RPMI7951 (cell line): Measurements from ENCODE around the gene KCTD2. TPM values are rescaled to one million over a fixed set of nuclear protein-coding genes. Genes with fewer than 3 reads are reported as not detected.
"Not testable (repeated sequence)": the region's sequence is repeated elsewhere in the genome, so short reads cannot be mapped to it uniquely, and the experiment has no call there.

ENCODE experiments used
- DNase-seq: peaks from one replicate; pipeline ENCODE4 v3.0.0-alpha.2; 2012; ENCODE audit warnings: low read depth
- total RNA-seq: library from RNA; depleted of rRNA; stranded (reverse); fragments of >200 nt; shearing (Covaris generic); gene quantifications from 2 replicates; pipeline ENCODE4 v1.2.3, GENCODE V29; 2014

Gene KCTD2
- total RNA-seq, 1 experiment from 2014 or later: 13.5 TPM

DNA sequence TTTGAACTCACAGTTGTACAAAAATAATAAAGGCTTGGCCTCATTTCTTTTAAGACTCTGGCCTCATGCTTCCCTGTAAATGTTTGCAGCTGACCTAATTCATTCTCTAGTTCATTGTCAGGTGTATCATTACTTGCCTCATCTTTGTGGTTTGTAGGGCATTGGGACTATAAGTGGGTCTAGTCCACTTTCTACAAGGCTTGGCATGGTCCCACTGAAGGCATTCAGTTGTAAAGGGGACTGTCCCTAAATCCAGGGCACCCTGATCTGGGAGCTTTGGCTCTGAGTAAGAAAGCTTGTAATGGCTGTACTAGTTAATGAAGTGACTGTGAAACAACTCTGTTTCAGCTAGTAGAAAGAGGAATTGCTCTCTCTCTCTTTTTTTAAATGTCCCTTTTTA, 2.7 kb downstream of the KCTD2 start:
- DNase-seq: no peak

DNA sequence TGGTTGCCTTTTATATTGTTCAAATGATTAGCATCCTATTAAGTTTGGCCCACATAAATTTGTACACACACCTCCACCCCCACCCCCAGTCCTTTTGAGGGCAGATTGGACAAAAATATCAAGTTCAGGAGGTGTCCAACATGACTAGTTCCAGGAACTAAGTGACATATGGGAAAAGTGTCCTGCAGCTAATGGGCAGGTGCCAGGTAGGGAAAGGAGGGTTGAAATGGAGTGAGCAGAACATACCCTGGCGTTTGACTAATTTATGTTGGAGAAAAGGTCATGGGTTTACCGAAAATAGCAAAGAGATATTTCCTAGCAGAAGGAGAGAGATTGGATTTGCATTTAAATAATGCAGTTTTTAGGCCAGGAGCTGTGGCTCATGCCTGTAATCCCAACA, 4.9 kb downstream of the KCTD2 start:
- DNase-seq: no peak

DNA sequence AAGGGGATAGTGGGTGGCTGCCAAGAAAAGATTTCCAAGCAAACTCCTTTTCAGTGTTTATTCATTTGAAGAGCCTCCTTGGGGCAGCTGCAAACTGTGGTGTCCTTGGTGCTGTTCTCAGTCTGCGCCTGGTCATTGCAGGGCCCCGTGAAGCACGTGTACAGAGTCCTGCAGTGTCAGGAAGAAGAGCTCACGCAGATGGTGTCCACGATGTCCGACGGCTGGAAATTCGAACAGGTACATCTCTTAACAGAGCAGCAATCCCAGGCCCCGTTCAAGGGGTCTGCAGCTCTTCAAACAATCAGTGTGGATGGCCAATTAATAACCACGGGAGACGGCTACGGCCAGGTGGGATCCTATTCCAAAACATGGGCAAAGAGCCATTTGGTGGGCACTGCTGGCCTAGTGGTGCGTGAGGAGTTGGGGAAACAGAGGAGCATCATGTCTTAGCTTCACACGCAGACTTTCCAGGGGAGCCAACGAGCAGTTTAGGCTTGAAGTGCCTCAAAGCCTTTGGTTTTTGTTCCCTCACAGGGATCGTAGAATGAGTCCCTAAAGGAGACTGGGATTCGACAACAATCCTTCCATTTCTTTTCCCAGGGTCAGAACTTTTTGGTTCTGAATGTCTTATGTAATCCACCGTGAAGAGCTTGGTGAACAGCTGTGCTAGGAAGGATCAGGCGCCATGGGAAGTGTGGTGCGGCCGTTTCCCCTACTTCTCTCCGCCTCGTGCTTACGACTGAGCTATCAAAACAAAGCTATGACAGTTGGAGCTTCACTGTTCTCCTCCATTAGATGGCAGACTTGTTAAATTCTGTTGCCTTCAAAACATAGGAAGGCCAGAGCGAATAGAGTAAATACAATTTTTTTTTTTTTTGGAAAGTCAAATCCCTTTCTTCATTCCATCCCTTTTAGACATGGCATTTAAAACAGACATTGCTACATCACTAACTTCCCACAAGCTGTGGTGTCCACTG, 12.6 kb downstream of the KCTD2 start:
- DNase-seq: peak; percentile 29

DNA sequence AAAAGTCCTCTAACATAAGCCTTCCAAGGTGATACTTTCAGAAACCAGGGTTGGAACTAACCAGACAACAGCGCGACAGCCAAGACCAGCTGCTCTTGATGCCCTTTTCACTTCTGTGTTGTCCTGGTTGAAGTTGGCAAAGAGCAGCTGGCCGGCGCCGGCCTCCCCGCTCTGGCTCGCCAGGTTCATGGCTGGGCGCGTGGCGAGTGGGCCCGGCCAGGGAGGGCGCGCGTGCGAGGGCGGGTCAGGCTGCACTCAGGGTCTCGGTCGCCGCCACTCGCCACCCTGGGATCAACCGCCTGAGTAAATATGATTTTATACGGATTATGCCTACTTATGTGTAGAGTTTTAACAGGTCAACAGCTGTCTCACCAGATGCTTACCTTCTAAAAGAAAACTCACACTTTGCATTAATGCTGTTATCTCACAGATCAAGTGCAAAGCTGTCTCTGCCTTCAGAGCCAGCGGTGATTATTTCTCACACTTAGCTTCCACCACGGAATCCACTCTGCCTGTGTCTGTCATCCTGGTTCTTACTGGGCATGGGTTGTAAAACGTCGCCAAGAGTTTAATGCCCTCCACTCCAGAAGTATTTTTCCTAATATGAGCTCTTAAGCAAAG, 13.5 kb downstream of the KCTD2 start:
- DNase-seq: no peak

DNA sequence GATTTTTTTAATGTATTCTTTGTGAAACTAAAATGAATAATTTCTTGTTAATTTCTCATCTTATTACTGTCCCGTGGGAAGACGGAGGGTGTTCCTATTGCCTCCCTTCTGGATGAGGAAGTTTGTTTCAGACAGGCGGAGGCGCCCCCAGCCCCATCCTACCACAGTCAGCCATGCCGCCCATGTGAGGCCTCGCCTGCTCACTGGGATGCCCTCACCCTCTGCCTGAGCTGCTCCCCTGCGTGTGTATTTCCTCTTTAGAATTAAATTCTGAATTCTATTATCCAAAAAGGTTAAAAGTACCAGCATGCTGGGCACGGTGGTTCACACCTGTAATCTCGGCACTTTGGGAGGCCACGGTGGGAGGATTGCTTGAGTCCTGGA, 14.0 kb downstream of the KCTD2 start:
- no peak for DNase-seq

DNA sequence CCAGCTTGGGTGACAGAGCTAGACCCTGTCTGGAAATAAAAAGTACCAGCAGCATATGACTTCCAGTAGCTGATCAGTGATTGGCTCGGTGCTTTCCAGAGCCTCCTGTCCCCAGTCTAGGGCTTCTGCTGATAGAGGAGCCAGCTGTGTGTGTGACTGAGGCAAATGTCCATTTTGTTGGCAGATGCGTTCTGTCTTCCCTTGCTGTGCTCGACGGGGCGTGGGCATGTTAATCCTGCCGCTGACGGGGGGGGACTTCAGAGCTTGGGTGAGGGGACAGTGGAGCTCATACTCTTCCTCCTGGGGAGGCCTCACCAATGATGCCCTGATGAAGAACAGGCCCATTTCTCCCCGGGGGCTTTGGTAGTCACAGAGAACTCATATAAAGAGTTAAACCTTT, 14.6 kb downstream of the KCTD2 start:
- DNase-seq: no peak

DNA sequence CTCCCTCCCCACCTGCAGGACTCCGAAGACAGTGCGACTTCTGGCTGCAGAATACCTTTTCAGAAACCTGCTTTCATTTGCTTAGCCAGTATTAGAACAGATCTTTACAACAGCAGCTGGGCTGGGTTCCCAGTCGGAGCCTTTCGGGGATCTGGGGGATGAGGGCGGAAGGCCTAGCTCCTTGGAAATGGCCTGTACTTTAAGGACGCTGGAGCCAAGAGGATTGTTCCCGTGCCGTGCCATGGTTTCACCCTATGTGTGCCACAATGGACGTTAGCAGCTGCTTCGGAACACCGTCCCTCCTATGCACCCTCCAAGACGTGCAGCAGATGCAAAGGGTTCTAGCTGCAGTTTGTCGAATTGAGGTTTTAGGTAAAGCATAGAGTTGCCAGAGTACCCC, 16.2 kb downstream of the KCTD2 start:
- no peak for DNase-seq

DNA sequence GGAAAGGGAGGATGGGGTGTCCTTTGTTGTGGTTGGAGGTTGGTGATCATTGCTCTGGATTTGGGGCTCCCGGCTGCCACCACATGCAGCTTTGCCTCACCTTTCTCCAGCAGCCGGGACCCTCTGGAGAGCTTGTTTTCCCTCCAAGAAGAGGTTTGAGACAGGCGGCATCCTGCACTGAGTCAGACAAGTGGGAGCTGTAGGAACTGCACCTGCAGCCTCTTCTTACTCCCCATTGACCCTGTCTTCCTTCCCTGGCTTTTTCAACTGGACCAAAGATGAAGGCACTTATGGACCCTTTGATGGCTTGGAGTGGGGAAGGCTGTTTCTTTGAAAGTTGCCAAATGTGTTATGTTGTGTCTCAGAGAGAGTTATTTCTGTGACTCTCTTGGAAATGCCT, 16.6 kb downstream of the KCTD2 start:
- no peak for DNase-seq

DNA sequence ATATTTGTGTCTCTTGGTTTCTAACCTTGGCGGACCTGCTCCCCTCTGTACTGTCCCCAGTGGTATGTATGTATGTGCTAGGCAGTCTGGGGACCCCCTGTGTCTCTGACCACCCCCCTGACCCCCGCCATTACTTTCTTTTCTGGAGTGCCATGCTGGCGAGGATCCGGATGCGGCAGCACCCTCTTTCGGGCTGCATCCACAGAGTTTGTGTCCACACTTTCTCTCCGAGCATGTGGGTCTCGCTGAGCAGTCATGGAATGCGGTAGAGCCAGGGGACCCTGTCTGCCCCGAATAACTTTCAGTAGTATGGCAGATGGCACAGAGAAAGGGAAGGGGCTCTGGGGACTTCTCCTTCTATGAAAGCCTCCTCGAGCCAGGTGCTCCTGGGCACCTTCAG, 17.0 kb downstream of the KCTD2 start:
- DNase-seq: no peak

DNA sequence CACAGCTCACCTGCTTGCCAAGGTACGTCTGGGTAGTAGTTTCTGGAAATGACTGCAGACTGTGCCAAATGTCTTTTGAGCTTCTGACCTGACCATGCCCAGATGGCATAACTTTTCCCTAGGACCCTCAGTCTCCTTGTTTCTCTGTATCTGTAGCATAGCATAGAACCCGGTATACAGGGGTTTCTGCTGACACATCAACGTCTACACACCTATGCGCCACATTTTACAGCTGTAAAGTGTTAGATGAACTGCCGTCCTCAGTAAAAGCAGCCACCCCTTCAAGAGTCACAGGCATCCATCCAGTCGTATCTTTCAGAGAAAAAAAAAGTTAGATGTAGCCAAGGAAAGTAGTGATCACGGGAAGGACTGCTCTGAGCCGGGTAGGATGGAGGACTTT, 17.4 kb downstream of the KCTD2 start:
- no peak for DNase-seq

DNA sequence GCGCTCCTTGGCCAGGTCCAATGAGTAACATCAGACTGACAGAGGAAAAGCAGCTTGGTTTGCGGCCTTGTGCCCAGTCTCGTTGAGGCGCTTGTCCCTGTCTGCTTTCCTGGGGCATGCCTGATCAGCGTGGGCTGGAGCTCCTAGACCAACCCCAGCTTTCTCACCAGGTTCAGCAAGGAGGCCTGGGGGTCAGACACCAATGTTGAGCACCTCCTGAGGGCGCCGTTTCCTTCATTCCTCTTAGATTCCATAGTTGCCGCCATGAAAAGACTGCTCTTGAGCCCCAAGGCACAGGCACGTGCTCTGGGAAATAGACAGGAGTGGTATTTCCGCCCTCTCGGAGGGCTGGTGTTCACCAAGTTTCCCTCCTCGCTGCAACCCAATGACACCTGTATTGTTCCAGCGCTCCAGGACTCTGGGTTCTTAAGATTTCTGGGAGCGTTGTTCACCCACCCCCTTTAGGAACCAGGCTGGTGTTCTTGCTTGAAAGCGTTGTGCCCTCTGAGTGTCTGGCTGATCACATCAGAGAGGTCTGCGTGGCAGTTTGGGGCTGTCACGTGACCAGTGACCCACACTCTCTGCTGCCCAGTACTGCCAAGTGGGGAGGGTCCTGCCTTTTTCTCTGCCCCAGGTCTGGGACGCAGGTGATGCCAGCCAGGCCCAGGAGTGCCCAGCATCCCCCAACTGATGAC, 18.0 kb downstream of the KCTD2 start:
- no peak for DNase-seq

DNA sequence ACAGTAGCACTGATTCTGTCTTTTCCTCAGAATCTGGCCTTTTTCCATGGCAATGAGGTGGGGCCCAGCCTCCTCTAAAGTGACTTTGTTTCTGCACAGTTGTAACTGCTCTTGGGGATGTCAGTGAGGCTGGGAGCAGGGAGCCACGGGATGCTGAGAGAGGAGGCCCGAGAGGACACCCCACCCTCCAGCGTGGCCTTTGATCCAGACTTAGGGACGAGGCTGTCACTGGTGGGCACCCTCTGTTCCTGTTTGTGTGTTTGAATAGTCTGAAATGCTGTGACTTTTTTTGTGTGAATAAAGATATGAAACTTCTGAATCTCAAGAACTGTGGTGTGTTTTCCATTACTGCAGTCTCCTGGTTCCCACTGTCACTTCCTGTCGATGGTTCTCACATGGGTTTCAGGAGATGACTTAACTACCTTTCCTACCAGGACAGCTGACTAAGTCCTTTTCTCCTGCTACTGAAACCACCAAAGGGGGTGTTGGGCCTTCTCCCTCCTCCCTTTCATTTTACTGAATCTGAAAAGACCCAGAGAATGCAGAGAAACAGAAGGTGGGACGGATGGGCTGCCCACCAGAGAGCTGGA, 18.6 kb downstream of the KCTD2 start:
- no peak for DNase-seq

DNA sequence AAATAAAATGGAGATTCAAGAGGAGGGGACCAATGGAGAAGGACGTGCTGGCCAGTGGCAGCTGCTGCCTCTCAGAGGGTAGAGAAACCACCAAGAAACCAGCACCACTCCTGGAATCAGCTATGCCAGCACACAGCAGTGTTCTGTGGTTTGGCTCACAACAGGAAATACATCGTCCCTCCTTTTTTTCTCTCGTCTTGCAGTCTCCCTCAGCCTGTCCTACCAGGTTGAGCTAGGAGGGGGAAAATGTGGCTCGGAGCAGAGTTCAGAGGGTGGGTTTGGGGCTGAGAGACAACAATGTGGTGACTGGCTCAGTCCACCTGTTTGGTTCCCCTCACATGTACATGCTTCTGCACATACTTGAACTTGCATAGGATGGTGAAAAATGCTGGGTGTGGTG, 20.8 kb downstream of the KCTD2 start:
- no peak for DNase-seq

DNA sequence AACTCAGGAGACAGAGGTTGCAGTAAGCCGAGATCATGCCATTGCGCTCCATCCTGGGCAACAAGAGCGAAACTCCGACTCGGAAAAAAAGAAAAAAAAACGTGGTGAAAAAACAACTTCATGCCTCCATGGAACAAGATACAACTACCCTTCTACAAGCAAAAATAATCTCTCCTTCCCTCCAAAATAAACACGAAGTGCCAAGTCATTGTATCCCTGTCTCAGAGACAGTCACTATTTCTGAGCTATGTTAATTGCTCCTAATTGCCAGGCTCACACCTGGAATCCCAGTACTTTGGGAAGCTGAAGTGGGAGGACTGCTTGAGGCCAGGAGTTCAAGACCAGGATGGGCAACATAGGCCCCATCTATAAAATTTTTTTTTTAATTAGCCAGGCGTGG, 21.7 kb downstream of the KCTD2 start:
- no peak for DNase-seq

DNA sequence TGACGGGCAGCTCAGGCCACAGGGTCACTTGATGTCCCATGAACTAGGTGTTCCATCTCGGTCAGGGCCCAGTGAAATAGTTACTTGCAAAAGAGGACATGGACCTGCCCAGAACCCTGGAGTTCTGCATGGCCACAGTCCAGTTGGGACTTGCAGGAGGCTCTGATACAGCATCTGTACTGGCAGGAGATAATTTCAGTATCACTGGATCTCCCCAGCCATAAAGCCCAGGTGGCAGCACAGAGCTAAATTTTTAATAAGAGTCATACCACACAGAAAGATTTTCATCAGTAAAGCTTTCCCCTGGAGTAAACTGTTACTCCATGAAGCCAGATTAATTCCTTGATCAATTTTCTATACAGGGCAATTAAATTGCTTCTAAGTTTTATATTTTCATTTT, 22.8 kb downstream of the KCTD2 start:
- no peak for DNase-seq

DNA sequence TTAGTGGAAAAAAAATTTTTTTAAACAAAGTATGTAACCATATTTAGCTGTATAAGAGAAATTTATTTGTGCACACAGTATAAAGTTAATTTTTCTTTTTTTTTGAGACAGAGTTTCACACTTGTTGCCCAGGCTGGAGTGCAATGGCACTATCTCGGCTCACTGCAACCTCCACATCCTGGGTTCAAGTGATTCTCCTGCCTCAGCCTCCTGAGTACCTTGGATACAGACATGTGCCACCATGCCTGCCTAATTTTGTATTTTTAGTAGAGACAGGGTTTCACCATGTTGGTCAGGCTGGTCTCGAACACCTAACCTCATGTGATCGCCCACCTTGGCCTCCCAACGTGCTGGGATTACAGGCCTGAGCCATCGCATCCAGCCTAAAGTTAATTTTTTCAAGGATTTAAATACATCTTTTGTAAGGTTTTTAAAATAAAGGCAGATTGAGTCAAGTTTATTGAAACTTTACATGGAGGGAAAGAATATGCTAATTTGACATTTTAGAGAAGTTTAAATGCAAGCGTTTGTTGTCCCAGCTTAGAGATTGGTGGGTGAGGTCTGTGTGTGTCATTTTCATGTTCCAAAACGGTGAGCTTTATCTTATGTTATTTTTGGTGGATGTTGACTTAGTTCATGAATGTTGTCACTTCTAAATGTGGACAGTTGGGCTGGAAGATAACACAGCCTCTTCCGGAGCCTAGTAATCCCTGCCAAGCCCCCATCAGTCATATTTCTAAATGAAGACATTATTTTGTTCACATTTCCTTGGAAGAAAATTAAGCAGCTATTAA, 24.6 kb downstream of the KCTD2 start:
- not testable (repeated sequence) for DNase-seq

DNA sequence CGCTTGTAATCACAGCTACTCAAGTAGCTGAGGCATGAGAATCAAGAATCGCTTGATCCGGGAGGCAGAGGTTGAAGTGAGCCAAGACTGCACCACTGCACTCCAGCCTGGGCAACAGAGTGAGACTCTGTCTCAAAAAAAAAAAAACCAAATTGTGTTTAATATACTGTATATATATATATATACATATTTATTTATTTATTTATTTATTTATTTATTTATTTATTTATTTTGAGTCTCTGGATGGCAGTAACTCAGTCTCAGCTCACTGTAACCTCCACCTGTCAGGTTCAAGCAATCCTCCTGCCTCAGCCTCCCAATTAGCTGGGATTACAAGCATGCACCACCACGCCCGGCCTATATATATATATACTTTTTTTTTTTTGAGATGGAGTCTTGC, 25.9 kb downstream of the KCTD2 start:
- DNase-seq: not testable (repeated sequence)

DNA sequence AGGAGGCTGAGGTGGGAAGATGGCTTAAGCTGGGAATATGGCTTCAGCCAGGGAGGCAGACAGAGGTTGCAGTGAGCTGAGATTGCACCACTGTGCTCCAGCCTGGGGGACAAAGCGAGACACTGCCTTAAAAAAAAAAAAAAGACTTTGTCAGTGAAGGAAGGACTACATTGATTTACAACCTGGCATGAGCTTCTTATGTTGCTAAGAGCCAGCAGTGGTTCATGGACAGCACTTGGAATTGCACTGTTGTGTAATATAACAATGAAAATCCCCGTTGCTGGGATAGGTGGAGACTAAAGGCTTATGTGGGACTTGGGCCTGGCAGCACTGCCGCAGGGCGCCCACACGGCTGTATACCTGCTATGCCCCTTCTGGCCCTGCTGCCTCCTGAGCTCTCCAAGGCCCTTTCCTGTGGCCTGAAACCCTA, 26.6 kb downstream of the KCTD2 start:
- DNase-seq: no peak

DNA sequence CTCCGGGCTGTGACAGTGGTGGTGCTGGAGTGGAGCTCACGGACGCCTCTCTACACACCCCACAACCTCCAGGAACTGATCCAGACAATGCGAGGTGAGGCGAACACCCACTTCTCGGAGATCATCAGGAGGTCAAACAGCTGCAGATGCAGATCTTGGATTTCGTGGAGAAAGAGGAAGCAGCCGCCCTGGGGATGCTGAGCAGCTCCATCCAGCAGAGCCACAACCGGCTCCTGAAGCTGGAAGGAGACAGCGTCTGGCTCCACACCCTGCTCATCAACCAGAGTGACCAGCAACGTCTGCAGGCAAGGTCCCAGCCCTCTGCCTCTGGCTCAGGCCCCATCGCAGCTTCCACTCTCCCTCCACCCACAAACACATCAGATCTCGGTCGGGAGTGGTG, 27.5 kb downstream of the KCTD2 start:
- DNase-seq: no peak

DNA sequence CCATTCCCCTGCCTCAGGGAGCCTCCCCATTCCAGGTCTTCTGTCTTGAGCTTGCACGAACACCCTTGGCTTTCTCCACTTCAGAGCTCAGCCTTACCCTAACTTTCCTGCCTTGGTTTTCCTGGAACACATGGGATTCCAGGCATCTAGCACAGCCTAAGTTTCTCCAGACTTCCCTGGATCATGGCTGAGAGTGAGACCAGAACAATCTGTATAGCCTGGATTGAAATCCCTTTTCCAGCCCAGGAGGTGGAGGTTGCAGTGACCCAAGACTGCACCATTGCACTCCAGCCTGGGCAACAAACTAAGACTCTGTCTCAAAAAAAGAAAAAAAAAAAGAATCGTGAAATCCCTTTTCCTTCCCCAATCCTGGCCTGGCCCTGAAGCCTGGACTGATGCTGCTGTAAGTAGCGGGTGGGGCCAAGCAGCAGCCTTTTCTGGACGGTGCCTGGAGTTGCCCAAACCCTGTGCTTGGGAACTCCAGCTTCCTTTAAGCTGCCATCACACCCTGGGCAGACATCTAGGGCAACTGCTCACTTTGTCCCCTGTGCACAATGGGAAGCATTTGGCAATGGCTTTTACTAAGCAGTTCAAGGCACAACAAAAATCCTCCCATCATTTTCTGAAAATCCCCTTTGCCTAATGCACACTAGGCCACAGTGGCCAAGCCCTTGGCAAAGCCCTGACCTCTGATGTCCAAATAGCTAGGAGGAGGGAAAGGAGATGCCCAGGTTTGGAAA, 28.7 kb downstream of the KCTD2 start:
- no peak for DNase-seq

DNA sequence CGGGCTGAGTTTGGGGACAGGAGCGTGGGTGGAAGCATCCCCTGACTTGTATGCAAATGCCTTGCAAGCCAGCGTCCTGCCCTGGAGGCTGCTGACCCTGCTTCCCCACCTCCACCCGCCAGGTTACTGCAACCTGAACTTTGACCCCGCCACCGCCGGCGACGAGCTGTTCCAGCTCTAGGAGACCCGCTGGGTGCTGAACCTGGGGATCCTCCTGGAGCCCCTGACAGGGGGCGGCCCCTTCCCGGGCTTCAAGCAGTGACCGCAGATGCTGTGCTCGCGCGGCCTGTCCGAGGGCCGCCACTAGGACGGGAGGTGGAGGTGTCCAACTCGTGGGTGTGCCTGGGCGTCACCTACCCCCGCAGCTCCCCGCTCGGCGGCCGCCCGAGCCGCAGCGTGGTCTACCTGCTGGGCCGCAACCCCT, 30.1 kb downstream of the KCTD2 start:
- no peak for DNase-seq
